Heart right ventricle (tissue), 16 donors: ENCODE data around the gene CATSPERZ. TPM values are rescaled to one million over a fixed set of nuclear protein-coding genes. Genes with fewer than 3 reads are reported as not detected.

Experiments used
- ATAC-seq, 8 donors: fragments of 200-7000 bp; cut with Tn5 transposase; one replicate each; pipeline ENCODE4 v1.9.1; 2020; ENCODE audit warnings: mild to moderate bottlenecking in 8 of 8, moderate library complexity in 8 of 8, moderate number of reproducible peaks in 1 of 8
- DNase-seq, 2 donors: peaks; one replicate each; pipeline ENCODE4 v3.0.0-alpha.2; 2020
- H3K27ac ChIP-seq, 10 donors: fragments of 200-600 bp; sonication (generic) in 2 of 10; one replicate each; pipeline versions ENCODE4 v1.5.0 to v1.8.0; 2020 to 2022; ENCODE audit warnings: mild to moderate bottlenecking in 3 of 10
- H3K27me3 ChIP-seq, 7 donors: fragments of 200-600 bp; one replicate each; pipeline ENCODE4 v1.8.0; 2021 to 2022; ENCODE audit warnings: mild to moderate bottlenecking in 2 of 7
- H3K36me3 ChIP-seq, 9 donors: fragments of 200-600 bp; sonication (generic) in 1 of 9; one replicate each; pipeline versions ENCODE4 v1.5.0 to v1.8.0; 2020 to 2022; ENCODE audit warnings: mild to moderate bottlenecking in 2 of 9
- H3K4me1 ChIP-seq, 9 donors: fragments of 200-600 bp; sonication (generic) in 1 of 9; one replicate each; pipeline versions ENCODE4 v1.5.0 to v1.8.0; 2020 to 2022; ENCODE audit warnings: mild to moderate bottlenecking in 4 of 9
- H3K4me3 ChIP-seq, 10 donors: fragments of 200-600 bp; sonication (generic) in 2 of 10; one replicate each; pipeline versions ENCODE4 v1.5.0 to v1.8.0; 2020 to 2022; ENCODE audit warnings: mild to moderate bottlenecking in 7 of 10, moderate library complexity in 2 of 10
- H3K9me3 ChIP-seq, 11 donors: fragments of 200-600 bp in 10 of 11; sonication (generic) in 2 of 11; one replicate each; pipeline versions ENCODE4 v1.5.0 to v1.8.0; 2013 to 2022; ENCODE audit warnings: mild to moderate bottlenecking in 2 of 11, control low read depth in 1 of 11, moderate library complexity in 1 of 11
- WGBS, 2 donors: extraction: QIAGEN DNeasy Blood & Tissue Kit; methylation state at CpG; one replicate each; pipeline ENCODE4 v1.1.7; 2013; ENCODE audit warnings: inconsistent platforms in 1 of 2; 5-methylcytosine and 5-hydroxymethylcytosine counted together
- intact Hi-C, 10 donors: fragments of 100-400 bp; cut with DNase I; formaldehyde crosslinking; loops; one replicate each; pipeline versions ENCODE4 v1.11.1 to v1.14.2; 2022
- polyA plus RNA-seq, 2 donors: library from polyadenylated mRNA; stranded (reverse); fragments of 200-250 nt; gene quantifications; one replicate each; pipeline ENCODE4 v1.2.3, GENCODE V29; 2013
- total RNA-seq, 10 donors: library from RNA; stranded (reverse); fragmentation: NEBNext Ultra II Directional in 3 of 10; extraction: Animal tissue kit (Norgen Biotek cat#: 25700) in 3 of 10; gene quantifications; one replicate each; pipeline versions ENCODE4 v1.2.1 to v1.2.4, GENCODE V29; 2021 to 2023
- TF ChIP-seq, protein P1 (sequence below), 9 donors: fragments of 200-600 bp; sonication (generic) in 2 of 9; IDR thresholded peaks; one replicate each; pipeline versions ENCODE4 v1.5.0 to v1.8.0; 2021 to 2022; ENCODE audit warnings: antibody characterized with exemption in 9 of 9, mild to moderate bottlenecking in 5 of 9, moderate library complexity in 1 of 9
- donor health status: Arrhythmogenic right ventricular cardiomyopathy.
- donor health status: ischemic (EF 13 %, LVEDD 7.1; RV severe dilation, severe dysfunction).
- donor health status: healthy with polysubstance abuse.
- donor health status: DM: no; HTN: yes; CAD: no.
- donor health status: DM: no; HTN: no; CAD: no.
- donor health status: ischemic (EF 25% LVEDD 6.9; RV normal size, moderate dysfunction).
- donor health status: ischemic (EF 25% LVEDD 5.7; RV mildly dilated, moderate dysfunction).
- donor health status: healthy.
- donor health status: DM: yes; HTN: yes; CAD: no.
- donor health status: Ischemic cardiomyopathy.
- donor health status: ischemic (EF 35%, LVEDD 5.7; RV mildly dilated, moderate dysfunction).
- donor health status: nonischemic (EF 11% LVEDD 7.7; RV severe dilation, severe dysfunction).
- donor health status: DM: yes; HTN: yes; CAD: no.
- donor health status: PGD.
- donor health status: ischemic (EF 29% LVEDD 5.4; RV normal size, mild dysfunction).
- donor health status: nonischemic (EF 23%, LVEDD 6.1; RV moderate dilation, normal function).

Gene CATSPERZ
- total and polyA plus RNA-seq, 12 donors: 0.10 TPM; not detected in 11

DNA sequence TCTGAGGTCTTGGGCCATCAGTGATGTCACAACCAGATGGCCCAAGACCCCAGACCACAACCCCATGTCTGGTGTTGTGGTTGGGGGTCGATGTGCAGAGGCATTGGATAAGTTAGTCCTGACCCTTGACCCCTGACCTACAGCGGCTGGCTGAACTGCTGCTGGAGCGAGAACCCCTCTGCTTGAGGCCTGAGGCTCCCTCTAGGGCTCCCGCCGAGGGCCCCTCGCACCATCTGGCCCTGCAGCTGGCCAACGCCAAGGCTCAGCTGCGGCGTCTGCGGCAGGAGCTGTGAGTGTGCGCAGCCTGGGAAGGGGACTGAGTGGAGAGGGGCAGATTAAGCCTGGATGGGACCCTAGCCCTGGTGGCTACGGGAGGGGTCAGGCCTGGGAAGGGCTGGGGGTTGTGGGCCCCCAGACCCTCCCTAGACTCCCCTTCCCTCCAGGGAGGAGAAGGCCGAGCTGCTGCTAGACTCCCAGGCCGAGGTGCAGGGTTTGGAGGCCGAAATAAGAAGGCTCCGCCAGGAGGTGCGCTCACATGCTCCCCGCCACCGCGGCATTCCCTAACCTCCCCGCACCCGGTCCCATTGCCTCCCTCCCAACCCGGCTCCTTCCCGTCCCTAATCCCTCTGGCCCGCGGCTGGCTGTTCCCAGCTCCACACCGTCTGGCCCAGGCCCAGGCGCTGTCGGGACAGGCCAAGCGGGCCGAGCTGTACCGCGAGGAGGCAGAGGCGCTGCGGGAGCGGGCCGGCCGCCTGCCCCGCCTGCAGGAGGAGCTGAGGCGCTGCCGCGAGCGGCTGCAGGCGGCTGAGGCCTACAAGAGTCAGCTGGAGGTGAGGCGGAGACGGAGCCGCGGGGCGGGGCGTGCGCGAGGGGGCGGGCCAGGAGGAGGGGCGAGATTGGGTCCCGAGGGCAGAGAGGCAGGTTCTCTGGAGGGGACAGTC is 42.0 kb downstream of the CATSPERZ start:
- peak overlapping the region in 9 of 10 donors; percentile 19 to 55 (median 47) for H3K4me3 ChIP-seq
- peaks cover 0 to 2% (median 0%) of the 10 kb centered on the region in 7 donors for H3K27me3 ChIP-seq
- peak; percentile 86 to 93 for DNase-seq
- H3K4me1 ChIP-seq: peaks cover 5 to 31% (median 11%) of the 10 kb centered on the region in 9 donors
- TF ChIP-seq, protein P1, sequence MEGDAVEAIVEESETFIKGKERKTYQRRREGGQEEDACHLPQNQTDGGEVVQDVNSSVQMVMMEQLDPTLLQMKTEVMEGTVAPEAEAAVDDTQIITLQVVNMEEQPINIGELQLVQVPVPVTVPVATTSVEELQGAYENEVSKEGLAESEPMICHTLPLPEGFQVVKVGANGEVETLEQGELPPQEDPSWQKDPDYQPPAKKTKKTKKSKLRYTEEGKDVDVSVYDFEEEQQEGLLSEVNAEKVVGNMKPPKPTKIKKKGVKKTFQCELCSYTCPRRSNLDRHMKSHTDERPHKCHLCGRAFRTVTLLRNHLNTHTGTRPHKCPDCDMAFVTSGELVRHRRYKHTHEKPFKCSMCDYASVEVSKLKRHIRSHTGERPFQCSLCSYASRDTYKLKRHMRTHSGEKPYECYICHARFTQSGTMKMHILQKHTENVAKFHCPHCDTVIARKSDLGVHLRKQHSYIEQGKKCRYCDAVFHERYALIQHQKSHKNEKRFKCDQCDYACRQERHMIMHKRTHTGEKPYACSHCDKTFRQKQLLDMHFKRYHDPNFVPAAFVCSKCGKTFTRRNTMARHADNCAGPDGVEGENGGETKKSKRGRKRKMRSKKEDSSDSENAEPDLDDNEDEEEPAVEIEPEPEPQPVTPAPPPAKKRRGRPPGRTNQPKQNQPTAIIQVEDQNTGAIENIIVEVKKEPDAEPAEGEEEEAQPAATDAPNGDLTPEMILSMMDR (IDR thresholded peaks at IDR 0.05): peak in 8 of 9 donors; percentile 14 to 72 (median 50)
- intact Hi-C loops: no loop called here
- peaks cover 0 to 22% (median 0%) of the 10 kb centered on the region in 9 donors for H3K36me3 ChIP-seq
- no peaks in the 10 kb centered on the region for H3K9me3 ChIP-seq
- WGBS, 2 donors: 18 to 20% methylated on average over 54 to 55 of the region's 55 CpGs
- peak; percentile 86 to 94 (median 90) for ATAC-seq
- peak overlapping the region in 9 of 10 donors; percentile 23 to 80 (median 74) for H3K27ac ChIP-seq

DNA sequence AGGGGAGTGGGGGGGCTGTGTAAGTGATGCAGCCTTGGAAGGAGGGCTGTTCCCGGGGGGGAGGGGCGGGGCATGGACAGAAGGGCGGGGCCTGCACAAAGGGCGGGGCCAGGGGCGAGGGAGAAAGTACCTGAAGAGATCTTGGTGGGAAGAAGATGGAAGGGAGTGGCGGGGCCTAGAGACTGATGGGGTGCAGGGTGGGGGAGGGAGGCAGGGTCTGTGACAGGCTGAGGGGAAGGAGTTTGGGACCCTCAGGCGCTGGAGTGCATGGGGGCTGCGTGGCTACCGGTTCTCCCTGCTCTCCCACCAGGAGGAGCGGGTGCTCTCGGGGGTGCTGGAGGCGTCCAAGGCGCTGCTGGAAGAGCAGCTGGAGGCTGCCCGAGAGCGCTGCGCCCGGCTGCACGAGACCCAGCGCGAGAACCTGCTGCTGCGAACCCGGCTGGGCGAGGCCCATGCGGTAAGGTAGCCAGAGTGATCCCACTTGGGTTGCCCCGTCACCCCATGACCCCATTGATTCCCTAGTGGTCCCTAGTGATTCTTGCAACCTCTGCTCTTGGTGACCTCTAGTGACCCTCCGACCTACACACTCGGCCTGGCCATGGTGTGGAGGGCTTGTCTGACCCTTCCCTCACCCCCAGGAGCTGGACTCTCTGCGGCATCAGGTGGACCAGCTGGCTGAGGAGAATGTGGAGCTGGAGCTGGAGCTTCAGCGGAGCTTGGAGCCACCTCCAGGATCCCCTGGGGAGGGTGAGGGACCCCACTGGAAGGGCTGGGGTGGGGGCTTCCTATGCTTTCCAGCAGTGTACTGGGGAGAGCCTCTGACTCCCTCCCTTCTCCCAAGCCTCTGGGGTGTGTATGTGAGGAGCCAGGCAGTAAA is 42.9 kb downstream of the CATSPERZ start:
- WGBS, 2 donors: 51 to 63% methylated on average over 28 to 29 of the region's 29 CpGs
- H3K27me3 ChIP-seq: peaks cover 0 to 2% (median 0%) of the 10 kb centered on the region in 7 donors
- TF ChIP-seq, protein P1 (IDR thresholded peaks at IDR 0.05): no peak
- peaks cover 0 to 22% (median 0%) of the 10 kb centered on the region in 9 donors for H3K36me3 ChIP-seq
- no peak overlapping the region for H3K27ac ChIP-seq
- DNase-seq (no peak), ATAC-seq (peak in 5 of 8 donors; percentile 1 to 10 (median 9))
- H3K4me3 ChIP-seq: peak overlapping the region in 8 of 10 donors; percentile 19 to 55 (median 48)
- peaks cover 5 to 31% (median 11%) of the 10 kb centered on the region in 9 donors for H3K4me1 ChIP-seq
- H3K9me3 ChIP-seq: no peaks in the 10 kb centered on the region
- intact Hi-C loops: no loop called here

DNA sequence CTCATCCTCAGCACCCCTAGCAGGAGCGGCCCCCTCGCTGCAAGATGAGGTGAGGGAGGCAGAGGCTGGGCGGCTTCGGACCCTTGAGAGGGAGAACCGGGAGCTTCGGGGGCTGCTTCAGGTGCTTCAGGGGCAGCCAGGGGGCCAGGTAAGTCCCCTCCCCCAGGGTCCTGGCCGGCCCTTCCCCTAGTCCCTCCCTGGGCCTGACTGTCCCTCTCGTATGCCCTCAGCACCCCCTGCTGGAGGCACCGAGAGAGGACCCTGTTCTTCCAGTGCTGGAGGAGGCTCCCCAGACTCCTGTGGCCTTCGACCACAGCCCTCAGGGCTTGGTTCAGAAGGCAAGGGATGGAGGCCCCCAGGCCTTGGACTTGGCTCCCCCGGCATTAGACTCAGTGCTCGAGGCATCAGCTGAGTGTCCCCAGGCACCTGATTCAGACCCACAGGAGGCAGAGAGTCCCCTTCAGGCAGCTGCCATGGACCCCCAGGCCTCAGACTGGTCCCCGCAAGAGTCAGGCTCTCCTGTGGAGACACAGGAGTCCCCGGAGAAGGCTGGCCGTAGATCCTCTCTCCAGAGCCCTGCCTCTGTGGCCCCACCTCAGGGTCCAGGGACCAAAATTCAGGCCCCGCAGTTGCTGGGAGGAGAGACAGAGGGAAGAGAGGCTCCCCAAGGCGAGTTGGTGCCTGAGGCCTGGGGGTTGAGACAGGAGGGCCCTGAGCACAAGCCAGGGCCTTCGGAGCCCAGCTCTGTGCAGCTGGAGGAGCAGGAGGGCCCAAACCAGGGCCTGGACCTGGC is 43.8 kb downstream of the CATSPERZ start:
- peaks cover 0 to 2% (median 0%) of the 10 kb centered on the region in 7 donors for H3K27me3 ChIP-seq
- ATAC-seq (peak in 4 of 8 donors; percentile 8 to 25 (median 17)), DNase-seq (no peak)
- H3K9me3 ChIP-seq: no peaks in the 10 kb centered on the region
- TF ChIP-seq, protein P1 (IDR thresholded peaks at IDR 0.05): peak in 7 of 9 donors; percentile 29 to 44 (median 34)
- H3K27ac ChIP-seq: no peak overlapping the region
- peaks cover 5 to 31% (median 11%) of the 10 kb centered on the region in 9 donors for H3K4me1 ChIP-seq
- 84% methylated on average over 18 of the region's 18 CpGs for WGBS, 2 donors
- no peak overlapping the region for H3K4me3 ChIP-seq
- H3K36me3 ChIP-seq: peaks cover 0 to 22% (median 0%) of the 10 kb centered on the region in 9 donors
- intact Hi-C loops: no loop called here
